ENCODE data around the gene IGFL3.
"Not testable (repeated sequence)": the region's sequence is repeated elsewhere in the genome, so short reads cannot be mapped to it uniquely, and the experiment has no call there.

The IGFL3 gene

GRCh38 chr19:46124638-46125115, at the start of gene IGFL3:
Gene IGFL3, minus strand, starts transcription at chr19:46124688. Its CDS starts 39 bp downstream, at chr19:46124649.
- DNase-seq: no peak

GRCh38 chr19:46173886-46174480, 49.5 kb upstream of the IGFL3 start:
- no peak for DNase-seq

- DNase-seq: no peak
These were observed 38.2 kb upstream of the IGFL3 start for GRCh38 chr19:46162731-46163130.

GRCh38 chr19:46161642-46162257, 37.3 kb upstream of the IGFL3 start:
- not testable (repeated sequence) for DNase-seq

- DNase-seq: no peak
These were observed 35.8 kb upstream of the IGFL3 start for GRCh38 chr19:46160233-46160775.

- no peak for DNase-seq
These were observed 35.1 kb upstream of the IGFL3 start for GRCh38 chr19:46159418-46160232.

- no peak for DNase-seq
These were observed 30.7 kb upstream of the IGFL3 start for GRCh38 chr19:46155237-46155636.

- DNase-seq: no peak
These were observed 26.1 kb upstream of the IGFL3 start for GRCh38 chr19:46150606-46151005.

GRCh38 chr19:46147791-46148288, 23.4 kb upstream of the IGFL3 start, which contains the start of gene IGFL2:
Gene IGFL2, plus strand, starts transcription at chr19:46148238. Its CDS starts 41 bp downstream, at chr19:46148279.
- DNase-seq: no peak

GRCh38 chr19:46147166-46147740, 22.8 kb upstream of the IGFL3 start:
- no peak for DNase-seq

- DNase-seq: no peak
These were observed 20.3 kb upstream of the IGFL3 start for GRCh38 chr19:46144756-46145155.

GRCh38 chr19:46142294-46142693, 17.8 kb upstream of the IGFL3 start:
- DNase-seq: no peak

GRCh38 chr19:46141421-46141820, 16.9 kb upstream of the IGFL3 start:
- DNase-seq: no peak

GRCh38 chr19:46137915-46138473, 13.5 kb upstream of the IGFL3 start:
- DNase-seq: no peak

- DNase-seq: peak; percentile 56
These were observed 10.0 kb upstream of the IGFL3 start for GRCh38 chr19:46134527-46134926.

- DNase-seq: no peak
These were observed 9.3 kb upstream of the IGFL3 start for GRCh38 chr19:46133777-46134241.

GRCh38 chr19:46133101-46133627, 8.7 kb upstream of the IGFL3 start:
- peak; percentile 94 for DNase-seq

GRCh38 chr19:46132508-46133100, 8.1 kb upstream of the IGFL3 start:
- DNase-seq: no peak

GRCh38 chr19:46131485-46132143, 7.1 kb upstream of the IGFL3 start:
- no peak for DNase-seq

- DNase-seq: no peak
These were observed 1.6 kb upstream of the IGFL3 start for GRCh38 chr19:46126086-46126580.

- no peak for DNase-seq
These were observed 959 bp upstream of the IGFL3 start for GRCh38 chr19:46125447-46125846.

Measured in NCI-H510A (cell line).